HG03097 (cell line): Measurements from ENCODE around the gene DAGLB.

Experiments
- ATAC-seq: cut with Tn5 transposase; IDR thresholded peaks from one replicate; pipeline ENCODE4 v1.9.1; 2021; ENCODE audit not compliant: unreplicated experiment, low FRiP score

The DAGLB gene

DNA sequence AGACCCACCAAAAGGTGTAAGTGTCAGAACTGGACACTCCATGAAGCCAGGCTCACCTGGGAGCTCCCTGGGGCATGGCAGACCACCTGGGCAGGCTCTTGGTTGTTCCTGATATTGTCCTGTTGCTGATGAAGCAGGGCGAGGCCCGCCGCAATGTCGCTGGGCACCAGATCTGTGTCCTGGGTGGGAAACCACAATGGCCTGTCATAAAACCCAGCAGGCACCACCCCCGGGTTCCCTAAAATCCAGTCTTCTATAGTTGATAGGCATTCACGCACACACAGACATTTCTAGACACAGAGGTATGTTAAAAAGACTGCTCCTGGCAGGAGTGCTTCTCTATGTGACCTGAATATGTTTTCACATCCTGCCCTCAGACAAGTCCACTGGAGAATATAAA, 15.0 kb downstream of the DAGLB start:
- ATAC-seq: no peak

DNA sequence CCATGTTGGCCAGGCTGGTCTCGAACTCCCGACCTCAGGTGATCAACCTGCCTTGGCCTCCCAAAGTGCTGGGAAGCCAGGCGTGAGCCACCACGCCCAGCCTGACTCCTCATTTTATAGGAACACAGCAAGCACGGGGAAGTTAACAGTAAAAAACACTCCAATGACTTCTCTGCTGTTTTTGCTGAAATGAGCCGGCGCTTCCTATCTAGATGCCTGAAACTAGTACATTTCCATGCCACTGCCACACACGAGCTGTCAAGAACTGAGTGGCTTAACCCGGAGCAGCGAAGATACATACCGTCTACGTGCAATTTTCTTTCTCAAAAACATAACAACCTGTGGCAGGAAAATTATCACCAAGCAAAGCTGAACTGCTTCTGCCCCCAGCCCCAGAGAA, 16.8 kb downstream of the DAGLB start:
- ATAC-seq: no peak

DNA sequence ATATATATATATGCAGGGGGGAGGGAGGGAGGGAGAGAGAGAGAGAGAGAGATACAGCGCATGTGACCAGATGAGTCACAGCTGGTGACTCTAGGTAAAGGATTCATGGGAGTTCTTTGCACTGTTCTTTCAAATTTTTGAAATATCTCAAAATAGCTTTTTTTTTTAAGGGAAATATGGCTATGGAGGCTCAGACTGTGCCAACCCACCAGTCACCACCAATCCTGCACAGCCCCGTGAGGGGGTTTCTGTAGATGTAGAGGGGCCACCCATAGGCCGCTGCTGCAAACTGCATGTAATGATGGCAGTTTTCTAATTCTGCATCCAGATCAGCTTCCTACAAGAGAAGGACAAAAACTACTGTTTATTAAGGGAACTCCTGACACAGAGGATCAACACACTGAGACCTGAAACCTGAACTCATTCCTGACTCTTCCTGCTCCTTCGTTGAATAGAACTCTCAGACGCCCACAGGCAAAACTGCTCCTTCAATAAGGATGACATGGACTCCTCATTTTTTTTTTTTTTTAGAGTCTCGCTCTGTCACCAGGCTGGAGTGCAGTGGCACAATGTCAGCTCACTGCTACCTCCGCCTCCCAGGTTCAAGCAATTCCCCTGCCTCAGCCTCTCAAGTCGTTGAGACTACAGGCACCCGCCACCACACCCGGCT, 17.3 kb downstream of the DAGLB start:
- ATAC-seq: no peak

DNA sequence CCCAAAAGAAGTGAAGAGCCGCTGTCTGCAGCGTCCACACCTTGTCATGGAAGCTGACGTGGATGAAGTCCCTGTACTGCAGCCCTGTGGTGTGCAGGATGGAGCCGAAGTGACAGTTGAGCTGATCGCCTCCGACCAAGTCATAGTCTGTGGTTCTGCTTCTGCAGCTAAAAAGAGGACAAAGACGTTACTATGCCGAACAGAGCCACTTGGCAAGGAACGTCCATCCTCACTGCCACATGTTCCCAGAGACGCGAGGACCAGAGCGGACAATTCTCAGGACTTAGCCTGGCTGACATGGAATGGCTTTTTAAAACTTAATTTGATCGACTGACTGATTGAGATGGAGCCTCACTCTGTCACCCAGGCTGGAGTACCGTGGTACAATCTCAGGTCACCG, 21.8 kb downstream of the DAGLB start:
- ATAC-seq: no peak

DNA sequence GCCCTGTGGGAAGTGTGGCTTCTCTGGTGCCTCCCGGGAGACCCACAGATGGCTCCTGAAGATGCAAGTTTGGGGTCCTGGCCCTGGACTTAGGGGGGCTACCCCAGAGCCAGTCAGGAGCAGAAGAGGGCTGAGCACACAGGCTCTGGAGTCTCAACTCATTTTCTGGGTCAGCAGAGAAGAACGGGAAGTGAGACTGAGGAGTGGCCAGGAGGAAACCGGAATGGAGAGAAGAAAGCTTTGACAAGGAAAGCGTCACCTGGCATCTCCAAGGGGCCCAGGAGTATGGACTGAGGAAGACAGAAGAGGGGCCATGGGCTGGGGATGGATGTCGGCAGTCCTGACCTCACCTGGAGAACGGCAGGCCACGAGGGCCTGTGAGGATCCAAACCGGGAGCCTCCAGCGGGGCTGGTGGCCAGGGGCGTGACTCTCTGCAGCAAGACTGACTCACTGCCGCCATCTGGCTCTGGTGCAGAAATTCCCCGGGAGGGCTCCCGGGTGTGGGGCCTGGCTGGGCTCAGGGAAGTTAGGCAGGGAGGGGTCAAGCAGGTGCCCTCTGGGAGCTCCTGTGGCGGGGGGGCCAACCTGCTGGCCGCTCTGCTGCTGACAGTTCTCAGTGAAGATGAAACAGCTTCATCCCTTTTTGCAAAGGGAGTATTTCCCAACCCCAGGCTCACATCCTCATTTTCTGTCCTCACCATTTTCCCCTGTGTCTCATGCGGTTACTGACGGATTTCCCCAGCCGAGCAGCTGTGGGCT, 23.6 kb downstream of the DAGLB start:
- no peak for ATAC-seq

DNA sequence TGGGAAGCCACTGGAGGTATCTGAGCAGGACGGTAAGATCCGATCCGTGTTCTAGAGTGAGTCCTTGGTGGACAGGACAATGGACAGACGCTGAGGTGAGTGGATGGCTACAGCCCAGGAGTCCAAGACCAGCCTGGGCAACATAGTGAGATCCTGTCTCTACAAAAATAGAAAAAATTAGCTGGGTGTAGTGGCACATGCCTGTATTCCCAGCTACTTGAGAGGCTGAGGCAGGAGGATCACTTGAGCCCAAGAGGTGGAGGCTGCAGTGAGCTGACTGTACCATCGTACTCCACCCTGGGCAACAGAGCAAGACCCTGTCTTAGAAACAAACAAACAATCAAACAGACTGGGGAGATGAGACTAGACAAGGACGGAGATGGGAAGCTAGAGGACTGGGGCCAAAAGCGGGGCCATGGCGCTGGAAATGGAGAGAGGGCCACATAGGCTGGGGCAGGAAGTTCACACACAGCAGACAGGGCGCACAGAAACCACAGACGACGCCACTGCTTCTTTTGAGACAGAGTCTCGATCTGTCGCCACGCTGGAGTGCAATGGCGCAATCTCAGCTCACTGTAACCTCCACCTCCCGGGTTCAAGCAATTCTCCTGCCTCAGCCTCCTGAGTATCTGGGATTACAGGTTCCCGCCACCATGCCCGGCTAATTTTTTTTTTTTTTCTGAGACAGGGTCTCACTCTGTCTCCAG, 24.7 kb downstream of the DAGLB start:
- no peak for ATAC-seq

DNA sequence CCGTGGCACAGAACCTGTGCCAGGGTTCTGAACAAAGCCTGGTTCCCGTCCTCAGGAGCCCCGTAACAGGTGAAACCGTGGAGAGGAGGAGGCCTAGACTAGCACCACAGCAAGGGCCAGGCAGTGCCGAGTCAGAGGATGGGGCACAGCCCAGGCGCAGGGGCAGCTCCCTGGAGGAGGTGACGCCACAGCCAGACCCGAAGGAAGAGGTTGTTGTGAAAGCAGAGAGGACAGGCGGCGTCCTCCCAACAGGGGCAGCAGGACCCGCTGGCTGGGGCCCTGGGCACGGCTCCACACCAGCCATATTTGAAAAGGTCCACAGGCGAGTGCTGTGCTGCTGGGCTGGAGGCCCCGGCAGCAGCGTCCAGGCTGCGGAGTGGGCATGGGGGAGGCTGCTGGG, 25.7 kb downstream of the DAGLB start:
- ATAC-seq: no peak

DNA sequence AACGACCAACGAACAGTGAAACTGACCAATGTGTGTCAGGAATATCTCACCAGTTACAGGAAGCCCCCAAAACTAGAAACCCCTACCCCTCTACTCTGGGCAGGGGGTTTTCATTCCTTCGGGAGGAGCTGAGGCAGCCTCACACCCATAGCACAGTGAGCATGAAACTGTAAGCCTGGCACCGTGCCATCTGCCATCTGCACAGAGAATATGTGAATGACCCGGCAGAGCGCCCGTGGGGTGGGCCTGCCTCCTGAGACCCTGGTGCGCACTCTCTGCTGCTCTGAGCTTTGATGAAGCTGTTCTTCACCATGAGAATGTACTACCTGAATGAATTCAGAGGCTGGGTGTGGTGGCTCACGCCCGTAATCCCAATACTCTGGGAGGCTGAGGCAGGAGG, 27.1 kb downstream of the DAGLB start:
- no peak for ATAC-seq

DNA sequence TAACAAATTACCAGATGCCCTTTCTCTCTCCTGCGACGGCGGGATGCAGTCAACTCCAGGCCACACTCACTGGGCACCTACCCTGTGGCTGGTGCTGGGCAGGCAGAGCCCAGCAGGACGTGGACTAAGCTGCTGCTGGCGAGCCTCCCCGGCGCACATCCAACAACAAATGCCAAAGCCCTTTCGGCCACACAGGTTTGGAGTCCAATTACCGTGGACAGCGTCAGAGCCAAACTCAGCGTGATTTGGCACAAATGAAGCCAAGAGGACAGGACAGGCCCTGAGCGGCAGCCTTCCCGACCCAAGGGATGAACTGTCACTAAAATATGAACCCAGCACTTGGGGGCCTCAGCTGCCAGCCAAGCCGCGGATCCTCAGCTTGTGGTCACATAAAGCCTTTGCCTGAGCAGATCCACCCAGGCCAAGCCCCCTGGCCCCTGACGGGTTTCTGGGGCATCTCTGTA, 28.4 kb downstream of the DAGLB start:
- no peak for ATAC-seq

DNA sequence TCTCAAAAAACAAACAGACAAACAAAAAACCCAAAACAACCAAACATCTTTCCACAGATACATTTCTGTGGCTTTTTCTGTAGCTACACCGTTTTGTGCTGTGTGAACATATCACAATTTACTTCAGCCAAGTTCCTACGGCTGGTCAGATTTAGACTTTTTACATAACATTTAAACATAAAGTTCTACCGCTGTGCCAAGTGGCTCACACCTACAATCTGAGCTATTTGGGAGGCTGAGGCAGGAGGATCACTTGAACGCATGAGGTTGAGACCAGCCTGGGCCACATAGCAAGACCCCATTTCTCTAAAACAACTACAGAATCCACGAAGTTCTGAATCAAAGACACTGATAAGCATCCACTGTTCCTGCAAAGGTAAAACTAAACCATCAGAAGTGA, 30.3 kb downstream of the DAGLB start:
- no peak for ATAC-seq

DNA sequence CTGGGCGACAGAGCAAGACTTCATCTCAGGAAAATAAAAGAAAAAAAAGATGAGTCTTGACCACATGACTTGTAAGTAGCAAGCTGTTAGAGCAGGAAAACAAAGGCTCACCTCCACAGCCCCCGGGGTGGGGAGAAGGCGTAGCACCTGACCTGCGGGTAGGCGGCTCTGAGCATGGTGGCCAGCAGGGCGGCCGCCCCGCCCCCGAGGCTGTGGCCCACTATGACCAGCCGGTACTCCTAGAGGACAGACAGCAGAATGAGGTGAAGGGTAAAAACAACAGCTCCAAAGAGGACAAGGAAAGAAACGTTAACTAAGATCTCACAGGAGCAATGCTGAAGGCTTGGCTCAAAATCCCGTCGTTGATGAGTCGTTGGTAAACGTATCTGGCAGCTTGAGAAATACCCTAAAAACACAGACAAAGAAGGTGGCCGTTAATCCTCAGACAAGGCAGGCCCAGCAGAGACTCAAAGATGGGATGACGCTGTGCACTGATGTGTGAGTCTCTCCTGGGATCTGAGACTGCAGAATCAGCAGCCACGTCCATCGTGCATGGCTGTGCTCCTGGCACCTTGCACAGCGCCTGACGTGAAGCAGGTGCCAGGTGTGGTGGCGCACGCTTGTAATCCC, 31.1 kb downstream of the DAGLB start:
- ATAC-seq: no peak

DNA sequence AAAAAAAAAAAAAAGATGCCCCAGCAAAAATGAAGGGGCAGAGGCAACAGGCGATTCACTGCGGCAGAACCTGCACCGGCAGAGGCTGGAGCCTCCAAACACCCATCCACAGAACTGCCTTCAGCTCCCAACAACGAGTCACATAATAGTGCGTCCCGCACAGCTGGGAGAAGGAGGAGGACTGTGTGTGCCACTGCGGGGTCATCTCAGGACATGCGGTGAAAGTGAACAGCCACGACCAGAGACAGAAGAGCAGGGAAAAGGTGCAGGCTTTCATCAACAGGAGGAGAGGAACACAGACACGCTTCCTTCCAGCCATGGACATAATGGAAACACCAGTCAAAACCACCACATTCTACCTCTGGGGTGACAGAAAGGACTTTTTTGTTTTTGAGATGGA, 34.1 kb downstream of the DAGLB start:
- no peak for ATAC-seq

DNA sequence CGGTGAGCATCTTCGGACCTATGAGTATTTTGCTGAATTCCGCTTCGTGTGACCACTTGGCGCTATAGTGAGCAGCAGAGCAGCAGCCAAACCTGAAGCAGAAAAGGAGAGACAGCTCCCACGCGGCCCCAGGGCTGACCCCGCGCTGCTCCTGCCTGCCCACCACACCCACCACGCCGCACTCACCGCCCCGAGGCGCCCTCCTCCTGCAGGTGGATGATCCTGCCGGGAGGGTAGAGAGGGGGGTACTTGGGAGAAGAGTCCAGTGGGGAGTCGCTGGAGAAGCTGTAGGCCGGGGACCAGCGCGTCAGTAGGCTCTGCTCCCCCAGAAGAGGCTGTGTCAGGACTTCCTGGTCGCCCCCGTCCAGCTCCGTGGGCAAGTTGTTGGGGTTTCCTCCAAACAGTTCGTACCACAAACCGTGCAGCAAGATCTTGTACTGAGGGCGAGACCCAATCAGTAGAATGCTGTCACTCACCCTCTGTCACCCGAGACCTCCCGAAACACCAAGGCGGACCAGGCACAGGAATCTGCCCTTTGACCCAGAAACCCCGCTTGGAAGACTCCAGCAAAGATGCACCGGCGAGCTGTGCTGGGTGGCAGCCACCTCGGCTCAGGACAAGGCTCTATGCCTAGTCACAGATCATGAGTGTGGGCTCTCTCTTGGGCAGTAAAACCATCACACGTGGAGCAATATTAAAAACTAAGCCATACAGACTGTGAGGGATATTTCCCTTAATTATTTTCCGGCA, 37.6 kb downstream of the DAGLB start:
- ATAC-seq: no peak

DNA sequence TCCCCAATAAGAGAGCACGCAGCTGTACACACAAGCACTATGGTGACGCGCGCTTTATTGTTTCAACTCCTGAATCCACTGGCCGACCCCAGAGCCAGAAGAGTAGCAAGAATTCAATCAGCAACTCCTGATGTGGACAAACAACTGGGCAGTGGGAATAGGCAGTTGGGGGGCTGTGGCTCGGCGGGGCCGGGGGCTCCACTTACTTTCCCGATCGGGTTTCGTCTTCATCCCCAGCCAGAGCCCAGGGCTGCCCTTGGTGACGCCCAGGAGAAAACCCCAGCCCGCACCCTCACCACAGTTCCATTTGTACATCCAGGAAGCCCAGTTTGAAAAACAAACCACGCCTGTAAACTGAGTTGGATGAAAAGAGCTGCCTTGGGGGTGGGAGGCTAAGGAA, 38.7 kb downstream of the DAGLB start:
- ATAC-seq: no peak

DNA sequence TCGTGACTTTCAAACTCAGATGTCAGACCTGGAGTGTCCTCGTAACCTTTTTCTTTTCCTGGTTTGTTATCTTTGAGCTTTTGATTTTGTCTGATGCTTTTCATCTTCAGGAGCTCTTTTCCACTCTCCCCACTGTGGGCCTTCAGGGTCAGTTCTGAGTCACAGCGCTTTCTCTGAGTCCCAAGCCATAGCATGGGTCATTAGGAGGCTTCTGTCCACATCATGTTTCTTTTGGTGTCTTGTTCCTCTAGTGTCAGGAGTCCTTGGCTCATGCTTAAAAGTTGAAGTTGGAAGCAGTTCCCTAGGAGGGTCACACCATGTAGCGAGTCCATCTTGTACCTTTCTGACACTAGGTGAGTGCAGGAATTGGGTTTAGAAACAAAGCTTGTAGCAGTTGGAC, 40.3 kb downstream of the DAGLB start:
- no peak for ATAC-seq

DNA sequence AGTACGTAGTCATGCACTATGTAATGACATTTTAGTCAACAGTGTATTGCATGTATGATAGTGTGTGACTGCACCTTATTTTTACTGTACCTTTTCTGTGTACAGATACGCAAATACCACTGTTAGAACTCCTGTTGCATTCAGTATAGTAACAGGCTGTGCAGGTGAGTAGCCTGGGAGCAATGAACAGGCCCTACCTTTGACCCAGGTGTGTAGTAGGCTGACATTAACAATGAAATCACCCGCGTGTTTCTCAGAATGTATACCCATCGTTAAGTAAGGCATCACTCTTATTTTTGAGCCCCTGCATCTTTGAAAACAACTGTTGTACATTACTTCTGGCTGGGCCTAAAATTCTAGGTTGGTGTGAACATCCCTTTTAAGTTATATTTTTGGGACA, 41.6 kb downstream of the DAGLB start:
- no peak for ATAC-seq

DNA sequence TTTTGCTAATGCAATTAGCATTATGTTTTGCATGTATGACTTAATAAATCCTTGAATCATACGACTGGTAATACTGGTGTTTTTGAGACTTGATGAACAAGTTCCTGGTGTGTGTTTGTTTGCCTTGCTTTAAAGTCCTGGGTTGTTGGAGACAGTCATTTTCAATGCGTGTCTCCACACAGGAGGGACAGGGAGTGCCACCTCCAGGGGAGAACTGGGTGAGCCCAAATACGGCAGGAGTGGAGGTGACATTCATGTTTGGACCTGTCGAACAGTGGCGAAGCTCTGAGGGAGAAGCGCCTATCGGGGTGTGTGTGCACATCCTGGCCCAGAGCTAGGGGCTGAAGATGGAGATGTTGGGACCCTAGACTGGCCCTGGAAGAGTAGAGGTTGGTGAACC, 43.8 kb downstream of the DAGLB start:
- ATAC-seq: no peak

DNA sequence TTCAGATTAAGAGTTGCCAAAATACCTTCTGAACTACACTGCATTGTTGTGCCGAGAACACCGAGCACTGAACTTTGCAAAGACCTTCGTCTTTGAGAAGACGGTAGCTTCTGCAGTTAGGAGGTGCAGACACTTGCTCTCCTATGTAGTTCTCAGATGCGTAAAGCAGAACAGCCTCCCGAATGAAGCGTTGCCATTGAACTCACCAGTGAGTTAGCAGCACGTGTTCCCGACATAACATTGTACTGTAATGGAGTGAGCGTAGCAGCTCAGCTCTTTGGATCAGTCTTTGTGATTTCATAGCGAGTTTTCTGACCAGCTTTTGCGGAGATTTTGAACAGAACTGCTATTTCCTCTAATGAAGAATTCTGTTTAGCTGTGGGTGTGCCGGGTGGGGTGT, 45.0 kb downstream of the DAGLB start:
- no peak for ATAC-seq

DNA sequence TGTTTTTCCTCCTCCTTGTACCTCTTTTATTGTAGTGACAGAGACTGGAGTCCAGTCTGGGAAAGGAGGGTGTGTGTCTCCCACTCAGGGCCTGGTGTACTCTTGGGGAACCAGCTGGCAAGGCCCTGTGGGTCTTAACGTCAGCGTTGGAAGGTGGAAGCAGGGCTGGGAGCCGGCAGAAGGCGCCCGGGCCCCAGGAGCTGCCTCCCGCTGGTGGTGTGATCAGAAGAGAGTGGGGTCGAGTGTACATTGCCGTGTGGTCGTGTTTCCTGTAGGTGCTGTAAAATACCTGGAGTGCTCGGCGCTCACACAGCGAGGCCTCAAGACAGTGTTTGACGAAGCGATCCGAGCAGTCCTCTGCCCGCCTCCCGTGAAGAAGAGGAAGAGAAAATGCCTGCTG, 45.7 kb downstream of the DAGLB start:
- ATAC-seq: no peak

DNA sequence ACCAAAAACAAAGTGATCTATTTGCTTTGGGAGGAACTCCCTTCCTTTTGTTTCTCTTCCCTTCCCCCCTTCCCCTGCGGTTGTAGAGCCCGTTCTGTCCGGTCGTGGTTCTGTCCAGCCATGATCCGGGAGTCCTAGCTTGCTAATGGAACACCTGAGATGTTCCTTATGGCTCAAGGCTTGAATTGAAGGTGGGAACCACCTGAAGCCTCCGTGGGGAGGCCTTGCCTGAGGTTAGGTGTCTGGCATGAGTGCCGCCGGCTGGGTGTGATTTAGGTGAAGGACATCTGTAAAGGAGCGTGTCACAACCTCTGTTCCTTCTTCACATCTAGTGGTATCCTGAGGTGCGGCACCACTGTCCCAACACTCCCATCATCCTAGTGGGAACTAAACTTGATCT, 46.2 kb downstream of the DAGLB start:
- no peak for ATAC-seq
